Measurements from ENCODE around the gene RRBP1. TPM values are rescaled to one million over a fixed set of nuclear protein-coding genes. Genes with fewer than 3 reads are reported as not detected.

RRBP1 gene
- total and polyA plus RNA-seq, 2 of the 4 experiments (the other 2 are of a cell fraction), result 90.2 to 136 TPM

GRCh38 chr20:17662333-17663039, 19.6 kb downstream of the RRBP1 start:
- no TSS peak for BruUV-seq (replicated peaks)
- H4K20me1 ChIP-seq (ENCODE audit: insufficient read depth, low read length), result peaks cover 94% of the 10 kb centered on the region

More at GRCh38 chr20:17662333-17663039, 19.6 kb downstream of the RRBP1 start:
- Histone ChIP-seq H3K9ac (ENCODE audit: low read depth, low read length) (no peak overlapping the region), H3K23ac (ENCODE audit: low read depth, low read length) (peak overlapping the region; percentile 17; the same call in 1 of the 2 replicates), H4K5ac (ENCODE audit: low read depth, low read length) (no peak overlapping the region), H2AK5ac (ENCODE audit: low read depth, low read length) (no peak overlapping the region), H2BK15ac (ENCODE audit: low read depth, low read length) (no peak overlapping the region), H3K4ac (ENCODE audit: low read depth, low read length) (no peak overlapping the region), H3K4me2 (ENCODE audit: low read depth, low read length) (no peak overlapping the region), H2BK120ac (ENCODE audit: low read depth, low read length) (no peak overlapping the region), H2AK9ac (replicated peaks; ENCODE audit: low read depth, low read length, poor library complexity) (no peak overlapping the region), H3K4me1 (ENCODE audit: control insufficient read depth, insufficient read depth, low read length) (peaks cover 32% of the 10 kb centered on the region), H2BK20ac (ENCODE audit: low read depth, low read length) (no peak overlapping the region), H3K9me3 (ENCODE audit: control insufficient read depth, insufficient read depth, low read length) (peaks cover 7% of the 10 kb centered on the region; the same call in 1 of the 2 replicates), H3K27ac (ENCODE audit: insufficient read depth, low read length) (peak overlapping the region; percentile 31; the same call in 1 of the 2 replicates), H3K9me1 (ENCODE audit: insufficient read depth, low read length) (peaks cover 33% of the 10 kb centered on the region), H2BK5ac (ENCODE audit: low read depth, low read length, poor library complexity, severe bottlenecking) (no peak overlapping the region), H4K91ac (ENCODE audit: insufficient read depth, low read depth, low read length) (no peak overlapping the region), H3K36me3 (ENCODE audit: control insufficient read depth, insufficient read depth, low read length) (peaks cover 31% of the 10 kb centered on the region), H4K8ac (ENCODE audit: low read depth in 2 of 2, low read length in 2 of 2) (no peak overlapping the region; a peak in 1 of 4 replicates), H3K79me1 (ENCODE audit: low read depth in 1 of 2, low read length in 2 of 2) (peaks cover 24 to 80% of the 10 kb centered on the region in 2 experiments), H3K4me3 (ENCODE audit: insufficient read depth, low read depth, low read length) (no peak overlapping the region), H3K14ac (replicated peaks; ENCODE audit: low read depth, low read length) (0 out of 2 replicates have a peak overlapping the region, but pooled peaks have one; percentile 17), H3K27me3 (ENCODE audit: control insufficient read depth, insufficient read depth, low read length) (no peaks in the 10 kb centered on the region), H3K18ac (ENCODE audit: low read depth, low read length) (no peak overlapping the region), H2AFZ (replicated peaks; ENCODE audit: low read length, poor library complexity) (no peak overlapping the region), H3K56ac (ENCODE audit: extremely low read depth, insufficient read depth, low read length) (no peak overlapping the region)
- in situ Hi-C loops (cut with MboI; ENCODE audit: low sequenced_read_pairs), result no loop called here
- dilution Hi-C loops (cut with HindIII; ENCODE audit: low sequenced_read_pairs, unreplicated experiment), result no loop called here
- ATAC-seq (ENCODE audit: low read depth) (0 out of 2 replicates have a peak, but pooled peaks have one; percentile 30), DNase-seq (peak; percentile 48)
- ChIA-PET POLR2A (ENCODE audit: unreplicated experiment) (no interaction called here), CTCF (interaction anchor here (0.7 kb wide), 1 partner anchor 130 kb away, joined by 3 read pairs; no protein-coding TSS in a partner anchor)
- WGBS, 2 experiments (ENCODE audit: extremely low coverage in 2 of 2, insufficient read length in 1 of 2), result 51% methylated on average over 5 of the region's 10 CpGs; no CpG with 5 or more reads in 1 of the 2 experiments
- TF ChIP-seq BHLHE40 (IDR thresholded peaks at IDR 0.05; ENCODE audit: low read depth, low read length), result peak; percentile 7; the same call in 1 of the 2 replicates
- 0 out of 2 replicates have a peak, but pooled peaks have one; percentile 11 for TF ChIP-seq CEBPB (IDR thresholded peaks at IDR 0.05; ENCODE audit: low read depth, low read length)
- no peak for TF ChIP-seq MAFK (IDR thresholded peaks at IDR 0.05; ENCODE audit: low read depth, low read length)
- no peak for TF ChIP-seq RCOR1 (IDR thresholded peaks at IDR 0.05; ENCODE audit: insufficient replicate concordance, low read length)
- TF ChIP-seq, protein P1, sequence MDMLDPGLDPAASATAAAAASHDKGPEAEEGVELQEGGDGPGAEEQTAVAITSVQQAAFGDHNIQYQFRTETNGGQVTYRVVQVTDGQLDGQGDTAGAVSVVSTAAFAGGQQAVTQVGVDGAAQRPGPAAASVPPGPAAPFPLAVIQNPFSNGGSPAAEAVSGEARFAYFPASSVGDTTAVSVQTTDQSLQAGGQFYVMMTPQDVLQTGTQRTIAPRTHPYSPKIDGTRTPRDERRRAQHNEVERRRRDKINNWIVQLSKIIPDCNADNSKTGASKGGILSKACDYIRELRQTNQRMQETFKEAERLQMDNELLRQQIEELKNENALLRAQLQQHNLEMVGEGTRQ (IDR thresholded peaks at IDR 0.05; ENCODE audit: low read depth, low read length), result no peak
- TF ChIP-seq, protein P2, sequence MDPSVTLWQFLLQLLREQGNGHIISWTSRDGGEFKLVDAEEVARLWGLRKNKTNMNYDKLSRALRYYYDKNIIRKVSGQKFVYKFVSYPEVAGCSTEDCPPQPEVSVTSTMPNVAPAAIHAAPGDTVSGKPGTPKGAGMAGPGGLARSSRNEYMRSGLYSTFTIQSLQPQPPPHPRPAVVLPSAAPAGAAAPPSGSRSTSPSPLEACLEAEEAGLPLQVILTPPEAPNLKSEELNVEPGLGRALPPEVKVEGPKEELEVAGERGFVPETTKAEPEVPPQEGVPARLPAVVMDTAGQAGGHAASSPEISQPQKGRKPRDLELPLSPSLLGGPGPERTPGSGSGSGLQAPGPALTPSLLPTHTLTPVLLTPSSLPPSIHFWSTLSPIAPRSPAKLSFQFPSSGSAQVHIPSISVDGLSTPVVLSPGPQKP (IDR thresholded peaks at IDR 0.05; ENCODE audit: borderline replicate concordance, low read depth, low read length), result no peak
- TF ChIP-seq SMC3 (IDR thresholded peaks at IDR 0.05; ENCODE audit: low read depth, low read length), result no peak
- intact Hi-C loops (cut with micrococcal nuclease), result no loop called here
